ENCODE results near the gene NRDE2.

Gene NRDE2

GRCh38 chr14:90242444-90242843, 89.3 kb downstream of the NRDE2 start:
- CTCF ChIA-PET = interaction anchor here (0.7 kb wide), 1 partner anchor 33 kb away, joined by 5 read pairs; no protein-coding TSS in a partner anchor
- Histone ChIP-seq H3K4me1 (ENCODE audit: control insufficient read depth, insufficient read depth, low read length) (no peaks in the 10 kb centered on the region), H3K27ac (ENCODE audit: extremely low read depth, low read depth, low read length) (no peak overlapping the region), H3K9me3 (ENCODE audit: control insufficient read depth, insufficient read depth, low read depth, low read length) (no peaks in the 10 kb centered on the region), H3K4me3 (ENCODE audit: low read depth, low read length) (no peak overlapping the region), H3K36me3 (ENCODE audit: control insufficient read depth in 2 of 2, insufficient read depth in 1 of 2, low read length in 2 of 2) (no peaks in the 10 kb centered on the region)
- POLR2A ChIA-PET = no interaction called here
- TF ChIP-seq ZSCAN30 (tag by site-specific recombination; IDR thresholded peaks at IDR 0.05) (no peak), ZNF529 (tag by site-specific recombination; IDR thresholded peaks at IDR 0.05; ENCODE audit: insufficient replicate concordance) (no peak), OVOL3 (tag by site-specific recombination; IDR thresholded peaks at IDR 0.05) (no peak), ZNF416 (tag by site-specific recombination; IDR thresholded peaks at IDR 0.05) (no peak), HOXD13 (CRISPR knock-in tag; IDR thresholded peaks at IDR 0.05; ENCODE audit: borderline replicate concordance) (no peak), ZNF473 (tag by site-specific recombination; IDR thresholded peaks at IDR 0.05) (no peak), ZNF621 (tag by site-specific recombination; IDR thresholded peaks at IDR 0.05) (no peak), ZBTB10 (tag by site-specific recombination; IDR thresholded peaks at IDR 0.05) (no peak), MEIS1 (CRISPR knock-in tag; IDR thresholded peaks at IDR 0.05; ENCODE audit: borderline replicate concordance) (no peak), ZNF513 (tag by site-specific recombination; IDR thresholded peaks at IDR 0.05) (no peak), YY2 (tag by site-specific recombination; IDR thresholded peaks at IDR 0.05) (no peak), BCL11B (tag by site-specific recombination; IDR thresholded peaks at IDR 0.05; ENCODE audit: low read depth) (no peak), ZNF768 (tag by site-specific recombination; IDR thresholded peaks at IDR 0.05) (no peak), ZNF549 (tag by site-specific recombination; IDR thresholded peaks at IDR 0.05) (no peak)

GRCh38 chr14:90239139-90239538, 92.6 kb downstream of the NRDE2 start:
- Histone ChIP-seq H3K4me3 (ENCODE audit: low read depth, low read length) (no peak overlapping the region), H3K9me3 (ENCODE audit: control insufficient read depth, insufficient read depth, low read depth, low read length) (no peaks in the 10 kb centered on the region), H3K36me3 (ENCODE audit: control insufficient read depth in 2 of 2, insufficient read depth in 1 of 2, low read length in 2 of 2) (no peaks in the 10 kb centered on the region), H3K4me1 (ENCODE audit: control insufficient read depth, insufficient read depth, low read length) (no peaks in the 10 kb centered on the region), H3K27ac (ENCODE audit: extremely low read depth, low read depth, low read length) (no peak overlapping the region)
- TF ChIP-seq ZNF626 (tag by site-specific recombination; IDR thresholded peaks at IDR 0.05) = peak; percentile 85; the same call in 1 of the 2 replicates
- peak; percentile 83; the same call in 1 of the 2 replicates for TF ChIP-seq TRIM28 (IDR thresholded peaks at IDR 0.05; ENCODE audit: borderline replicate concordance, low read length)
- no peak for TF ChIP-seq PRDM1 (tag by site-specific recombination; IDR thresholded peaks at IDR 0.05)
- no peak for TF ChIP-seq ZNF416 (tag by site-specific recombination; IDR thresholded peaks at IDR 0.05)
- TF ChIP-seq SETDB1 (IDR thresholded peaks at IDR 0.05; ENCODE audit: insufficient read length, low read length) = peak; percentile 89
- no peak for TF ChIP-seq ZNF16 (tag by site-specific recombination; IDR thresholded peaks at IDR 0.05; ENCODE audit: low read depth)
- TF ChIP-seq ZNF148 (tag by site-specific recombination; IDR thresholded peaks at IDR 0.05; ENCODE audit: borderline replicate concordance) = no peak
- no peak for TF ChIP-seq ZNF510 (tag by site-specific recombination; IDR thresholded peaks at IDR 0.05; ENCODE audit: insufficient replicate concordance)
- CTCF ChIA-PET = interaction anchor here (3.3 kb wide), 1 partner anchor 266 kb away, joined by 9 read pairs; no protein-coding TSS in a partner anchor
- POLR2A ChIA-PET = no interaction called here
